Bronchial epithelial cell (primary cell): Measurements from ENCODE around the gene LIPG. TPM values are rescaled to one million over a fixed set of nuclear protein-coding genes. Genes with fewer than 3 reads are reported as not detected.

Source experiments
- DNase-seq: peaks from one replicate; pipeline ENCODE4 v3.0.0-alpha.2; 2010; ENCODE audit warnings: low read depth
- FAIRE-seq: peaks from 2 replicates; lab custom pipeline; 2011; peaks lifted over from hg19 to GRCh38; lab: Jason Lieb, UNC
- H3K27me3 ChIP-seq: 2 replicates; pipeline ENCODE4 v1.5.1; 2011; ENCODE audit warnings: low read length; ENCODE audit not compliant: control insufficient read depth, insufficient read depth
- H3K36me3 ChIP-seq: 2 replicates; pipeline ENCODE4 v1.5.1; 2011; ENCODE audit warnings: low read length; ENCODE audit not compliant: control insufficient read depth, insufficient read depth
- H3K4me3 ChIP-seq: 2 replicates; pipeline ENCODE4 v1.5.1; 2011; ENCODE audit warnings: mild to moderate bottlenecking, low read depth, low read length, control low read depth
- total RNA-seq: library from RNA; depleted of rRNA; stranded (reverse); fragments of >200 nt; gene quantifications from 2 replicates; pipeline ENCODE4 v1.2.1, GENCODE V29; 2014
- TF ChIP-seq, protein P1 (sequence below): IDR thresholded peaks from 2 replicates; pipeline ENCODE4 v1.5.1; 2011; ENCODE audit warnings: mild to moderate bottlenecking, moderate library complexity, low read length, control low read depth, inconsistent platforms; ENCODE audit not compliant: insufficient read depth, severe bottlenecking

The LIPG gene
- total RNA-seq, 1 donor from 2014 or later, result 9.5 TPM

GRCh38 chr18:49617865-49618264, 56.0 kb downstream of the LIPG start:
- TF ChIP-seq, protein P1, sequence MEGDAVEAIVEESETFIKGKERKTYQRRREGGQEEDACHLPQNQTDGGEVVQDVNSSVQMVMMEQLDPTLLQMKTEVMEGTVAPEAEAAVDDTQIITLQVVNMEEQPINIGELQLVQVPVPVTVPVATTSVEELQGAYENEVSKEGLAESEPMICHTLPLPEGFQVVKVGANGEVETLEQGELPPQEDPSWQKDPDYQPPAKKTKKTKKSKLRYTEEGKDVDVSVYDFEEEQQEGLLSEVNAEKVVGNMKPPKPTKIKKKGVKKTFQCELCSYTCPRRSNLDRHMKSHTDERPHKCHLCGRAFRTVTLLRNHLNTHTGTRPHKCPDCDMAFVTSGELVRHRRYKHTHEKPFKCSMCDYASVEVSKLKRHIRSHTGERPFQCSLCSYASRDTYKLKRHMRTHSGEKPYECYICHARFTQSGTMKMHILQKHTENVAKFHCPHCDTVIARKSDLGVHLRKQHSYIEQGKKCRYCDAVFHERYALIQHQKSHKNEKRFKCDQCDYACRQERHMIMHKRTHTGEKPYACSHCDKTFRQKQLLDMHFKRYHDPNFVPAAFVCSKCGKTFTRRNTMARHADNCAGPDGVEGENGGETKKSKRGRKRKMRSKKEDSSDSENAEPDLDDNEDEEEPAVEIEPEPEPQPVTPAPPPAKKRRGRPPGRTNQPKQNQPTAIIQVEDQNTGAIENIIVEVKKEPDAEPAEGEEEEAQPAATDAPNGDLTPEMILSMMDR, result no peak
- Histone ChIP-seq H3K4me3 (no peak overlapping the region), H3K36me3 (no peaks in the 10 kb centered on the region), H3K27me3 (no peaks in the 10 kb centered on the region)
- DNase-seq (no peak), FAIRE-seq (no peak)

DNA sequence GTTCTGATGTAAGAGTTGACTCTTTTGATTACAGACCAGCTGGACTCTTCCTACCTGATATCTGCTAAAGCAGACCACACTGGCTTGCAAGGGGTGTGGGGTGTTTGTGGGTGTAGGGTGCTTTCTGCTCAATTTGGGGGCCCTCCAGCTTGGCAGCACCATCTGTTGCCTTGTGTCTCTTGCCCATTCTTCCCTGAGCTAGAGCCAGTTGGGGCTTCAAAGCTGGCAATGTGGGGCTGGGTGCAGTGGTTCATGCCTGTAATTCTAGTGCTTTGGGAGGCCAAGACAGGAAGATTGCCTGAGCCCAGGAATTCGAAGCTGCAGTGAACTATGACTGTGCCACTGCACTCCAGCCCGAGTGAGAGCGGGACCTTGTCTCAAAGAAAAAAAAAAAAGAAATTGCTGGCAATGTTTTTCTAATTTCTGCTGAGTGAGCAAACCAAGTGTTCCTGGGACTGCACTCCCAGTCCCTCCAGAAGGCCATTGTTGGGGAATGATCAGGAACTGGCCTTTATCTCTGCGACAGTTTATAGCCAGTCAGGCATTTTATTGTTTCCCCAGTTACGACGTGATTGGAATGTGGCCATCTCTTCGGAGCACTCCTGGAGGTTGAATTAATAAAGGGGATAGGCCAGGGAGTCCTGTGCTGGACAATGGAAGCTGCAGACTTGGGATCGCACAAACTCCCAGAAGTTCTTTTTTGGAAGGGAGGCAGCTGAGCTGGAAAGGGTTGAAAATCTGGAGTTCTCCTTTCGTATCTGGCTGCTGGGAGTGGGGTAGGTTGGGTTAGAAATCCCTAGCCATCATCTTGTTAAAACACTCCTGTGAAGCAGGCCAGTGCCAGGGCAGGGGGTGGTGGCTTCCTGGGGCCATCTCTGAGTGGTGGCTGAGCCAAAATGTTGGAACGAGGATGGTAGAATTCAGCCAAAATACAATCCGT, 57.2 kb downstream of the LIPG start:
- TF ChIP-seq, protein P1, result no peak
- Histone ChIP-seq H3K4me3 (no peak overlapping the region), H3K27me3 (no peaks in the 10 kb centered on the region), H3K36me3 (no peaks in the 10 kb centered on the region)
- DNase-seq (no peak), FAIRE-seq (no peak)

GRCh38 chr18:49619801-49620200, 57.9 kb downstream of the LIPG start:
- no peaks in the 10 kb centered on the region for H3K36me3 ChIP-seq
- no peak overlapping the region for H3K4me3 ChIP-seq
- FAIRE-seq (peak; percentile 81), DNase-seq (no peak)
- TF ChIP-seq, protein P1, result no peak
- H3K27me3 ChIP-seq, result no peaks in the 10 kb centered on the region

- TF ChIP-seq, protein P1, result no peak
- FAIRE-seq, result no peak
- DNase-seq, result no peak
These were observed 59.4 kb downstream of the LIPG start for GRCh38 chr18:49621301-49621700.

DNA sequence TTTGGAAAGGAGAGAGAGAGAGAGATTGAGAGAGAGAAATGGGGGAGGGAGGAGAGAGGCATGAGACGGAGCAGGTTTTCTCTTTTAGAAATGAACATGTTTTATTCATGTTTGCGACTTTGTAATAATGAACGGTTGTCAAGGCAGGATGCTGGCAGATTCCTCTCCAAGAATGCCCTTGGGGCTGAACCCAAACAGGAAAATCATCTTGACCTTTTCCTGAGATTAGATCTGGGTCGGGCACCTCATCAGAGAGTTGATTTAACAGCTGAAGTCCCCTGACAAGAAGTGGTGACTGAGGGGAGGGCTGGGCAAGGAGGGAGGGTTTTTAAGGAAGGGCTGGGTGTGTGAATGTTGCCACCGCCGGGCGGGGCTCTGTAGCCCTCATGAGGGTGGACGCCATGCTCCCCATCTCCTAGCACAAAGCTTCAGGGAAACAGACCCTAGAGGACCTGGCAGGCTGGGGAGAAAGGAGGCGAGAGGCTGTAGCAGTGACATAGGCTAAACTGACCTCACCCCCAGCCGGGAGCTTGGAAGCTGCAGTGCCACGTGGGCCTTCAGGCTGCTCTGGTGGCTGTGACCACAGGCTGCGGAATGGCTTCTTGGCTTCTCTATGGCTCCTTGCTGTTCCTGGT, 60.0 kb downstream of the LIPG start:
- no peak for FAIRE-seq
- DNase-seq, result no peak
- no peaks in the 10 kb centered on the region for H3K27me3 ChIP-seq
- TF ChIP-seq, protein P1, result no peak
- H3K36me3 ChIP-seq, result no peaks in the 10 kb centered on the region
- no peak overlapping the region for H3K4me3 ChIP-seq

More at GRCh38 chr18:49621301-49621700, 59.4 kb downstream of the LIPG start:
- H3K36me3 ChIP-seq, result no peaks in the 10 kb centered on the region
- no peaks in the 10 kb centered on the region for H3K27me3 ChIP-seq
- H3K4me3 ChIP-seq, result no peak overlapping the region
